GM13977 (cell line): ENCODE data around the gene LANCL2.
"Not testable (repeated sequence)": the region's sequence is repeated elsewhere in the genome, so short reads cannot be mapped to it uniquely, and the experiment has no call there.

Source experiments
- DNase-seq: peaks from one replicate; pipeline ENCODE4 v3.0.0; 2012; ENCODE audit warnings: low spot score
- CTCF ChIP-seq: IDR thresholded peaks from 2 replicates; pipeline ENCODE4 v1.5.1; 2012; ENCODE audit warnings: mild to moderate bottlenecking, control low read depth; ENCODE audit not compliant: insufficient read depth; ENCODE audit errors: extremely low read depth, missing control alignments
- in situ Hi-C: fragments of 300-500 bp; cut with MboI; formaldehyde crosslinking; loops from one replicate; pipeline ENCODE4 v1.12.0; 2022; ENCODE audit warnings: low sequenced_read_pairs, low pct_unique_long_range_greater_than_20kb, mixed read lengths, inconsistent platforms; ENCODE audit not compliant: unreplicated experiment

LANCL2 gene

GRCh38 chr7:55465691-55466090 lies 100.6 kb downstream of the LANCL2 start:
- TF ChIP-seq CTCF = no peak
- no peak for DNase-seq
- in situ Hi-C loops = no loop called here

- in situ Hi-C loops = no loop called here
- TF ChIP-seq CTCF = no peak
- DNase-seq = no peak
These were observed 102.0 kb downstream of the LANCL2 start for GRCh38 chr7:55467047-55467593.

GRCh38 chr7:55468495-55468894 lies 103.4 kb downstream of the LANCL2 start:
- no peak for TF ChIP-seq CTCF
- no peak for DNase-seq
- in situ Hi-C loops = no loop called here

- no peak for TF ChIP-seq CTCF
- DNase-seq = no peak
- in situ Hi-C loops = no loop called here
These were observed 104.1 kb downstream of the LANCL2 start for GRCh38 chr7:55469271-55469681.

- no peak for TF ChIP-seq CTCF
- DNase-seq = no peak
- in situ Hi-C loops = no loop called here
These were observed 104.6 kb downstream of the LANCL2 start for GRCh38 chr7:55469721-55470120.

- in situ Hi-C loops = no loop called here
- no peak for DNase-seq
- TF ChIP-seq CTCF = no peak
These were observed 105.1 kb downstream of the LANCL2 start for GRCh38 chr7:55470261-55470660.

- in situ Hi-C loops, DNase-seq: not testable (repeated sequence)
These were observed 106.5 kb downstream of the LANCL2 start for GRCh38 chr7:55471594-55471993.

GRCh38 chr7:55472406-55472805 lies 107.3 kb downstream of the LANCL2 start:
- in situ Hi-C loops = not testable (repeated sequence)

More at GRCh38 chr7:55472406-55472805, 107.3 kb downstream of the LANCL2 start:
- DNase-seq = not testable (repeated sequence)
